NB4 (cell line): ENCODE results near the gene PLAGL2.

Experiments used
- MYC ChIP-seq: IDR thresholded peaks from 2 replicates; pipeline ENCODE4 v1.6.1; 2011; ENCODE audit warnings: low read depth, low read length
- POLR2A ChIP-seq: IDR thresholded peaks from 2 replicates; pipeline ENCODE4 v1.6.1; 2011; ENCODE audit warnings: mild to moderate bottlenecking; ENCODE audit not compliant: insufficient read length; ENCODE audit errors: extremely low read depth
- TF ChIP-seq, protein P1 (sequence below): IDR thresholded peaks from one replicate; pipeline ENCODE4 v1.5.1; 2012; ENCODE audit warnings: low read depth, low read length
- TF ChIP-seq, protein P2 (sequence below): IDR thresholded peaks from 2 replicates; pipeline ENCODE4 v1.6.1; 2011; ENCODE audit warnings: low read depth, low read length

DNA sequence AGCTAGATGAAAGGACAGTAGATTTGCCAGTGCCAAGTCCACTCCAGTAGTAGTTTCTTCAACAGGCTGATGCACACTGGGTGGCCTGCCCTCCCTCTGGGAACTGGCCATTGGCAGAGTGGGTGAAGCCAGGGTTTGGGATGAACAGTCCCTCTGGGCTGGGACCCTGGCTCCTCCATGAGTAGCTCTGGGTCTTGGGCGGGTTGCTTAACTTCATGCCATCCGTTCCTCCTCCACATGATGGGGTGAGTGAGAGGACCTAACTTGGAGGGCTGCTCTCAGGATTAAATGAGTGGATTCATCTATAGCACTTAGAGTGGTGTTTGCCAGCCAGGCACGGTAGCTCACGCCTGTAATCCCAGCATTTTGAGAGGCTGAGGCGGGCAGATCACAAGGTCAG lies 47.2 kb downstream of the PLAGL2 start:
- TF ChIP-seq, protein P1, sequence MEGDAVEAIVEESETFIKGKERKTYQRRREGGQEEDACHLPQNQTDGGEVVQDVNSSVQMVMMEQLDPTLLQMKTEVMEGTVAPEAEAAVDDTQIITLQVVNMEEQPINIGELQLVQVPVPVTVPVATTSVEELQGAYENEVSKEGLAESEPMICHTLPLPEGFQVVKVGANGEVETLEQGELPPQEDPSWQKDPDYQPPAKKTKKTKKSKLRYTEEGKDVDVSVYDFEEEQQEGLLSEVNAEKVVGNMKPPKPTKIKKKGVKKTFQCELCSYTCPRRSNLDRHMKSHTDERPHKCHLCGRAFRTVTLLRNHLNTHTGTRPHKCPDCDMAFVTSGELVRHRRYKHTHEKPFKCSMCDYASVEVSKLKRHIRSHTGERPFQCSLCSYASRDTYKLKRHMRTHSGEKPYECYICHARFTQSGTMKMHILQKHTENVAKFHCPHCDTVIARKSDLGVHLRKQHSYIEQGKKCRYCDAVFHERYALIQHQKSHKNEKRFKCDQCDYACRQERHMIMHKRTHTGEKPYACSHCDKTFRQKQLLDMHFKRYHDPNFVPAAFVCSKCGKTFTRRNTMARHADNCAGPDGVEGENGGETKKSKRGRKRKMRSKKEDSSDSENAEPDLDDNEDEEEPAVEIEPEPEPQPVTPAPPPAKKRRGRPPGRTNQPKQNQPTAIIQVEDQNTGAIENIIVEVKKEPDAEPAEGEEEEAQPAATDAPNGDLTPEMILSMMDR, result no peak
- TF ChIP-seq POLR2A, result no peak
- TF ChIP-seq MYC, result no peak
- TF ChIP-seq, protein P2, sequence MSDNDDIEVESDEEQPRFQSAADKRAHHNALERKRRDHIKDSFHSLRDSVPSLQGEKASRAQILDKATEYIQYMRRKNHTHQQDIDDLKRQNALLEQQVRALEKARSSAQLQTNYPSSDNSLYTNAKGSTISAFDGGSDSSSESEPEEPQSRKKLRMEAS, result no peak
